ENCODE measurements around the gene MYLIP.
"Not testable (repeated sequence)": the region's sequence is repeated elsewhere in the genome, so short reads cannot be mapped to it uniquely, and the experiment has no call there.

The MYLIP gene

DNA sequence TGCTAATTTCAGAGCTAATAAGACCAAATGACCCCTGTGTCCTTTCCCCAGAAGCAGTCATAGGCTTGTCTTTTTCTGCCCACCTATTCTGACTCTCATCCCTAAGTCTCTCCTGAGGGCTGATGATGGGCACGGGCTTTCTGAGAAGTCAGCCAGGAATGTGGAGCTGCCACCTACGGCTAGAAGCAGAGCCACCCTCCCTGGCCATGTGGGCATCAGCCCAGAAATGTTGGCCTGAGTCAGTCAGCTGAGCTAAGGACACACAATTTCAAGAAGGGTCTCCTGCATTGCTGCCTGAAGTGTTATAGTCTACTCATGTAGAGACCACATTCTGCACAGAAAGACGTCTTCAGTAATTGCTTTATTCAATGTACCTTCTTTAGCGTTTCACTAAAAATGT lies 17.1 kb downstream of the MYLIP start:
- DNase-seq = no peak

DNA sequence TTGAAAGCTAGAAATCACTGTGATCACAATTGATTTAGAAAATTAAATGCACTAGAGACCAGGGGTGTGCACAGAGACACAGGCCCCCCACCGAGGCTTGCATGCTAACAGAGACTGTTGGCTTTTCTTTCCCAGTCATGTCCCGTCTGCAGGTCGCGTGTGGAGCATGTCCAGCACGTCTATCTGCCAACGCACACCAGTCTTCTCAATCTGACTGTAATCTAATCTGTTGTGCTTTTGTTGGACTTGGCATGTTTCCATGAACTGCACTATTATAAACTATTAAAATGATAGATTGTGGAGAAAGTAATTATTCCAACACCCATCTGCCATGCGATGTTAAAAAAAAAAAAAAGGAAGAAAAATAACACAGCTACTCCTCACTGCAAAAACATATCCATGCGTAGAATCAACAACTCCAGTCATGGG lies 17.7 kb downstream of the MYLIP start:
- DNase-seq = no peak

DNA sequence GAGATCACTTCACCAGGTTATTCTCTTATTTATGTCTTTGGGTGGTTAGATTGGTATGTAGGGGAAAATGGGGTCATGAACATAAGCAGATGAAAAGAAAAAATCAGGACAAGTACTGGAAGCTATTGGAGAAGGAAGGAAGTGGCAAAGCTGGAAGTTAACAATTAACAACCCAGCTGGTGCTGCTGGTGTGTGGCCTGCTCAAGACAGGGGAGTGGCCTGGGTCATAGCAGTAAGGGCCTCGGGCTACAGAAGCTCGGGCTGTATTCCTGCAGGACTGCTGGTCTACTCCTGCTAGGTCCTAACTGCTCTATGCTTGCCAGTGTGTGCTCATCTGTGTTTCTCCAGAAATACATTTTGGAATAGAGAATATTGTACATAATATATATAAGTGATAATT lies 19.6 kb downstream of the MYLIP start:
- no peak for DNase-seq

DNA sequence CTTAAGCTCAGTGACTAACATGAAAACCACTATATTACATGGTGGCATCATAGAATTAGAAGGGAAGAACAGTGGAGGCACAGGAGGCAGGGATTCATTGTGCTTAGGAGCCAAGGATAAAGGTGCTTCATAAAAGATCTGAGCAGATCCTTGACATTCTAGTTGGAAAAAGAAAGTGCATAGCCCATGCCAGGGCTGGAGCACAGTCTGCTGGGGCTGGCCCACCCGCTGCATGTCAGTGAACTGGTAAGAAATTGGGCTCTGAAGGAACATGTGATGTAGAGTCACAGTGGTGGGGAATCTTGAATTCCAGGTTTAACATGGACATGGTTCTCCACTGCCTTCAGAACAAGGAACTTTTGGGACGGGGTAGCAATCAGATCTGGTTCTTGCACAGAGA lies 20.4 kb downstream of the MYLIP start:
- no peak for DNase-seq

DNA sequence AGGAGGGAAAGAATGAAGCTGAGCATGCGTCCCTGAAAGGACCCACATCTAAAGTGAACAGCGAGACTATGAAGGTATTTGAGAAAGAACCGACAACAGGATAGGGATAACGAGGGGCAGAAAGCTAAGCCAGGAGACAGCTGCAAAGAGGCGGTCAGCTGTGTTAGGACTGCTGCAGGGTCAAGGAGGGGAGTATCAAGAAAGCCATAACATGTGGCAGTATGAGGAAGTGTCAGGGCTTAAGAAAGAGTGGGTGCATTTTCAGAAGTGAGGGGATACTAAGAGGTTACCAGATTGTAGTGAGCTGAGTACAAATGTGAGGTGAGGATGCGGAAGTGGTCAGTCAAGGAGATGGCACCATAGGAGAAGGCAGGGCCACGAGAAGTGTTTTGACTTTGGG lies 21.2 kb downstream of the MYLIP start:
- DNase-seq = no peak

DNA sequence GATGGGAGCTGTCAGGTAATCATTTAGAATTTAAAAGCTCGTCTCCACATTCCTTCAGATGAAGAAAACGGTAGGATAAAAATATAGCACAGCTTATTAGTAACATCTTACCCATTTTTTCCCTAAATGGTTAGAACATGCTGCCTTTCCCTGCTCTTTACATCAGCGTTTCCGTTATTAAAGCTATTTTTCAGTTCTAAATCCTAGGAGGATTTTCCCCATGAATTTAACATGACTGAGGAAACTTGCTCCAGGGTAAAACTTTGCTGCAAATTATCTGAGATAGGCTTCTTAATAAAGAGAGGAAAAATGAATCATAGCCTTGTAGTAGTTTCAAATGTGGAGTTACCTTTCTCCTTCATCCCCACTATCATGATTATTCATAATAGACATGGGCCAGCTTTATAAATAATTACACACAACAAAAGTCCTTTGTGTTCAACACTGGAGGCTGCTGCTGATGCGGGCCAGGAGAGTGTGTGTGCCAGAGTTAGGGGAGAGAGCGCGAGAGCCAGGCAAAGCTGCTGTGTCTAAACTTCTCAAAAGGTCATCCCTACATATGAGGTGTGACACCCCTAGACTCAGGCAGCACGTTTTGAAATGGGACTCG lies 24.4 kb downstream of the MYLIP start:
- no peak for DNase-seq

DNA sequence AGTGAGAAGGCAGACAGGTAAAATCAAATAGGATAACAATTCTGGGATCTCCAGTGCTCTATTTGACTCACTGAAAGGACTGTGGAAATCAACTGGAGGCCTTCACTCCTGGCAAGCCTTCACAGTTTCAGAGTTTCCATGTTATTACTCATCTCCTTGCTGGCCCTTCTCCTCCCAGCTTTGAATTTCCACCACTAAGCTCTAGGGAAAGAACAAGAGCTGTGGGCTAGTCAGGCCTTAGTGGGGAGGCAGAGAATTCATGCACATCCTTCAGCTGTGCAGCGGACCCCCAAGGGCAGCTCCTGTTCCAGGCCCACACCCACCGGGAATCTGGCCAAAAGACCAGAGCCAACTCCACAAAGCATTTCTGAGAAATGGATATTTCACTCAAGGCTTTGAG lies 26.0 kb downstream of the MYLIP start:
- no peak for DNase-seq

DNA sequence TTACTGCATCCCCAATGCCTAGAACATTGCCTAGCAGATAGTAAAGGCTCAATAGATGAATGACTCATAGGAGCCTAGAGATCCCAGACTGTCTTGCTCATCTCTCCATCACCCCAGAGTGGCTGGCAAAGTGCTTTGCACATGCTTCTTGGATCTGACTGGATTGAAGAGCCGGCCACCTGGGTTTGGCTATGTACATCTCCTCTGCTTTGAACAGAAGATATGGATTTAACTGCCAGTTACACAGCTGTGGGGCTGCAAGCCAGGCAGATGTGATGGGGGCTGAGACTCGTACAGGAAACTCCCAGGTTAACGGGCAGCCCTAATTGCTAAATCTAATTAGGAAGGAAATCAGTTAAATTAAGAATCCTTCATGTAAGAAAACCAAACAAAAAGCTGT lies 28.6 kb downstream of the MYLIP start:
- DNase-seq = no peak

DNA sequence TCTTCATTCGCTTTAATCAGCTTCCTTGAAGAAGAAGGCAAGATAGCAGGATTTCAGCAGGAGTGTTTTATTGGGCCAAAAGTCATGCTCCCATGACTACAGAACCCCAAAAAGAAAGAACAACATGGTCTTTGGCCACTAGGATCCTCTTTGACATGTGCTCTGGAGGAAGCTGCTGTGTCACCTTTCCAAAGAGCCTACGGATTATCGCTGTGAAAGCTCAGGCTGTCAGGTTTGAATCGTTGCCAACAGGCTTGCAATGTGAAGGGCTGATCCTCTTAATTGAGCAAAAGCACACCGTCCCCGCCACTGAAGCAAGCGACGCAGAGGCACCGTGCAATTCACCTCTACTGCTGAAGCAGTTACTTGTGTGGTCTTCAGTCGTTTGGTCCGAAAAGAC lies 29.0 kb downstream of the MYLIP start:
- DNase-seq = no peak

DNA sequence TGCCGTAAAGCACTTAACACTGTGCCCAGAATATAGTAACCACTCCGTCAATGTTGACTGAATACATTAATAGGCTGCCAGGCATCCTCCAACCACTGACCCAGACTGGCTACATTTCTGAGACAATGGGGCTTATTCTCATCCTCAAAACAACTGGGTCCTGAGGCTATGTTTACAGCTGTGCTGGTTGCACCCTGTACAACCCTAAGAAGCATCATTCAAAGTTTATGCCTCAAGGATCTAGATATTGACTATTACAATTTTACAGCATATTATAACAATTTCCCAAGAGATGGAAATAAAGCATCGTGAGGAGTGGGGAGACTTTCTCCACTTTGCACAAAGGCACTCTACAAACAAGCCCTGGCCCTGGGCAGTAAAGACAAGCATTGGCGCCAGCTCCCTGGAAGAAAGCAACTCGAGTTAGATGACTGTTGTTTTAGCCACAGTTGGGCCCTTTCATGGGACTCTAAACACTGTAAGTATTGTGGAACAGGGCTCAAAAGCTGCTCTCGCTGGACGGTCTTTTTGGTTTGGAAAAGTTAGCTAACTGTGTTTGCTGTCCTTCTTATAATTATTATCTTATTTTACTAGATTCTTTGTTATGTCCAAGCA lies 30.2 kb downstream of the MYLIP start:
- DNase-seq = no peak

DNA sequence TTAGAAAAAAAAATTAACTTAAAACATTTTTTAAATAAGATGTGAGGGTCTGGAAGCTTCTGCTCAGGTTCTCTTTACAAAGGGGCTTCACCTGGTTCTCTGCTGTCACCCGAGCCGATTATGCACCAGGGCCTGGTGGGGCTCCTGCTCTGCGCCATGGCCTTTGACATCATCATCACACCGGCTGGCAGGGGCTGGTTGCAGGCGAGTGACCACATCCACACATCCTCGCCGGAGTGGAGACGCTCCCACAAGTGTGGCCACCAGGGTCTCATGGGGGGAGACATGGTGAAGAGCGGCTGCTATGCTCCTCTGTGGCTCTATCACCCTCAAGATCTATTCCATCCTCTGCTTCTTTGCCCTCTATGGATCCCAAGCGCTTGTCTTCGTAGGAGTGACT lies 31.9 kb downstream of the MYLIP start:
- DNase-seq = no peak

DNA sequence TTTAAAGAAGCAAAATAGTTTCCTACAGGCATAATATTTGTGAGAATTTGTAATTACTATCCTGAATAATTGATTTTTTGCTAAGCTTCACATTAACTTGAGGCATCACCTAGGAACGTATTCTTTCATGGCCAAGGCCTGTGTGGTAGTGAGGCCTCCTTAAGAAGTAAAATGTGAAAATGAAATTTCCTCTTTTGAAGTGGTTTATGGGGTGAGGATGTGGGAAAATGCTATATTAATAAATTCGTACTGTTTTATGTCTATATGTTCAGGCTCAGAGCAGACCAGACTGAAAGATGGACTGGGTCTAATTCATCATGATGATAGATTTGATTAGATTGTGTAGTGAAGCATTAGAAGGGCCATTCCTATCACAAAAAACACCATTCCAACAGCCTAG lies 33.1 kb downstream of the MYLIP start:
- DNase-seq = peak; percentile 11

DNA sequence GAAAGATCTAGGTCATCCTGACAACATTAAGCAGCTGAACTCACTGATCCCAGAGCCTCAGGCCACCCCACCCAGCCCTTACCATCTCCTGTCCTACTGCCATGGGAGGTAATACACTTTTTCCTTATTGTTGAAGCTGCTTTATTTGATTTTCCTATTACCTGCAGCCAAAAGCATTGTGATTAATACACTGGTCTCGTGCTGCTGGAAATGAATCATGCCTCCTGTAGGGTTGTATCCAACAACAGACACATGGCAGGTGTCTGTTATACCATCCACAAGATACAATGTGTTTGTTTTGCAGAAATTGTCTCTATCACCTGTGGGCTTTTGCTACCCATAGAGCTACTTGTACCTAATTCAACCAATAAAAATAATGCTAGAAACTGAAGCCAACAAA lies 34.2 kb downstream of the MYLIP start:
- DNase-seq = no peak

DNA sequence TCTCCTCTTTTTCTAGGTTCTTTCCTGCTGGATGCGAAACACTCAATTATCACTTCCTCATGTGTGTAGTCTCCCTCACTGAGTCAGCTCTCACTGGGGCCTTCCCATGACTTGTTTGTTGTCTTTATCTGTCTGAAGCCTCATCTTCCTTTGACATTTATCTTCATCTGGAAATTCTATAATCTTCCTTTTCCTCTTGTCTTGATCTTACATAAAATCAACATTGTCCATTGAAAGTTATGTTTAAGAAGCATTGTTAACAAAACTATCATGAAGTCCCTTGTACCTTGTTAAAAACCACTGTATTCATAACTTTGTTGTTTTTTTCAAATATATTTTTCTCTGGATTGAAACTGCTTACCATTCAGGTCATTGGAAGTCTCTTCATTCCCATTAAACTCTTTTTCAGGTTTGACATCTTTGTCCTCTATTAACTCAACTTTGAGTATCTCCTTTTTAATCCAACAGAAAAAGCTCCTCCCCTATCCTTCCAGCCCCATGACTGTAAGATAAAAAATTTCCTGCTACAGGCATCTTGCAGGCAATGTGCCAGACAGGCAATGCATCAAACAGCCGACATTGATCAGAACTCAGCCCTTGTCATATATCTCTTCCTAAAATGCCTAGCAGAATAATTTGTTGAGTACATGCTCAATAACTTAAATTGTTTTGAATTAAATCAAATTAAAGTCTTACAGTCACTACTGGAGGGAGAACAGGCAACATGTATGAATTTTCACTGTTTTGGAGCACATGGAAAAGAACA lies 34.8 kb downstream of the MYLIP start:
- no peak for DNase-seq

DNA sequence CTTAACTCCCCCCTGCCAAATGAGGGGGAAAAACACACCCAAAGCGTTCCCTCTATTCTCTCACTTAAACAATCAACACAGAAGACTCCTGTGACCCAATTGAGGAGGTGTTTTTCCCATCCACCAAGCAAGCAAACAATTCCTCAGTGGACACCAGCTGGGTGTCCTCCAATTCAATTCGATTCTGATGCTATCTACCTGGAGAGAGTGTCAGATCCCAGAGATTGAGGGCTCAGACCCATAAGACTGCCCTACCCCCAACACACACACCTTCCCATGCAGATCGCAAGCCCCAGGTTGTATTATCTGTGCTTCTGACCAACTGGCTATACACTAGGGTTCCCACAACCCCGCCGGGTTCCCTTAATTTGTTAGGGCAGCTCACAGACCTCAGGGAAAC lies 36.8 kb downstream of the MYLIP start:
- DNase-seq = no peak

DNA sequence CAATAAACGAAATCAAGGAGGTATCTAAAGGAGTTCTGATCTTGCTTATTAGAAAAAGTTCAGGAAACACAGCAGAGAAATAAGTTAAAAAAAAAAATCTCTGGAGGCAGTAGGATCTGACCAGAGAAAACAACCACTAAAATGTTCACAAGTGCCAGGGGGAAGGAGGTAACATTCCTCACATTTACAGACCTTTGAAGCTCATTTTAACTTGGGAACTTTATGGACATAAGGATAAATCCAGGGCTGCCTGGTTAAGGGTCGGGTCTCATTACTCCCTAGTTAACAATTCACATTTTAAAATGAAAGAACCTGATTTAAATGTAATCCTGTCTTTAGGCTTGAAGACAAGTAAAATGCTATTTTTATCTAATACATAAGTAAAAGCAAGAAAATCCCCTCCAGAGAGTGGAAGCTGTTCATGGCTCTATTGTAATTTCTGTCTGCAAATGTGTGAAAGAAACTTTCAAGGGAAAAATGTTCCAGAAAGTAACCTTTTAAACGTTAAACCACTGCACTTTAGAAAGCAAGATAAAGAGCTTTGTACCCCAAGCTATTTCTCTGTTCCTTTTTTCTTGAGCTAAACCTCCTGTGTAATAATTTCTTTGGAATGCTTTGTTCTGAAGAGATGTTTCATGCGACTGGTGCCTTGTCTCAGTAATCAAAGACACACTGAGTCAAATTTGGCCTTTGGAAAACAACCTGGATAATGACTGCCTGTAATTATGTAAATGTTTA lies 38.2 kb downstream of the MYLIP start:
- no peak for DNase-seq

DNA sequence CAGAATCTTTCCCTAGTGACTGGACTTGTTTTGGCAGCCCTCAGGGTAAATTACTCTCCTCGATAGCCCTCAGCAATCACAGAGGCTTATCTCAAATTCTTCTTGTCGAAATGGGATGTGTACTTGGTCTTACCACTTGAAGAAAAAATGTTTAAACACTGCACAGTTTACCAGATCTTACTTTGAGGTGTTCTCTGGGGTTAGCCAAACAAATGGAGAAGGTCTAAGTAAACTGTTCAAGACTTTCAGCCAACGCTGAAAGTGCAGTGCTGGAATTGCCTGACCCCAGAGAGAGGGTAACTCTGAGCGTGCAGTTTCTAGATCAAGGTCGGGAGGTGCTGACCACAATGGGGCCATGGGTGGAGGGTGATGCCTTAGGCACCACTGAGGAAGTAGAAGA lies 39.2 kb downstream of the MYLIP start:
- peak; percentile 12 for DNase-seq

DNA sequence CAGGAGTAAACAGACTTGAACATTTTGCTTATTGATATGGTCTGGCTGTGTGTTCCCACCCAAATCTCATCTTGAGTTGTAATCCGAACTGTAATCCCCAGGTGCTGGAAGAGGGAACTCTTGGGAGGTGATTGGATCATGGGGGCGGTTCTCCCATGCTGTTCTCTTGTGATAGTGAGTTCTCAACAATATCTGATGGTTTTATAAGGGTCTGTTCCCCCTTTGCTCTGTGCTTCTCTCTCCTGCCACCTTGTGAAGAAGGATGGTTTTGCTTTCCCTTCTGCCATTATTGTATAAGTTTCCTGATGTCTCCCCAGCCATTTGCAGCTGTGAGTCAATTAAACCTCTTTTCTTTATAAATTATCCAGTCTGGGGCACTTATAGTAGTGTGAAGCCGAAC lies 40.0 kb downstream of the MYLIP start:
- DNase-seq = peak; percentile 40

DNA sequence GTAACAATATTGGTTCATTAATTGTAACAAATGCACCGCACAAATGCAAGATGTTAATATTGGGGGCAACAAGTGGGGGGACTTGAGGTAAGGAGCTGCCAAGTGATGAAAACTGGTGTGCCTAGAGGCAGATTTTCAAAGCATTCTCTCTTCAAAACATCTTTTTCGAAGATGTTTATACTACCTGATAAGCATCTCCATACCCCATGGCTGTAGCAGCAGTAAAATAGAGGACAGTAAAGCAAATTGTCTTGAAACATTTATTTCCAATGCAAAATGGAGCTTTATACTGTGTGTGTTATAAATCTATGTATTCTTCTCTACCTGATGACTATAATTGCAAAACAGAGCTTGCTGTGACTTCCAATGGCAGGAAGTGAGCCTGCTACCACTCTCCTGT lies 42.5 kb downstream of the MYLIP start:
- no peak for DNase-seq

DNA sequence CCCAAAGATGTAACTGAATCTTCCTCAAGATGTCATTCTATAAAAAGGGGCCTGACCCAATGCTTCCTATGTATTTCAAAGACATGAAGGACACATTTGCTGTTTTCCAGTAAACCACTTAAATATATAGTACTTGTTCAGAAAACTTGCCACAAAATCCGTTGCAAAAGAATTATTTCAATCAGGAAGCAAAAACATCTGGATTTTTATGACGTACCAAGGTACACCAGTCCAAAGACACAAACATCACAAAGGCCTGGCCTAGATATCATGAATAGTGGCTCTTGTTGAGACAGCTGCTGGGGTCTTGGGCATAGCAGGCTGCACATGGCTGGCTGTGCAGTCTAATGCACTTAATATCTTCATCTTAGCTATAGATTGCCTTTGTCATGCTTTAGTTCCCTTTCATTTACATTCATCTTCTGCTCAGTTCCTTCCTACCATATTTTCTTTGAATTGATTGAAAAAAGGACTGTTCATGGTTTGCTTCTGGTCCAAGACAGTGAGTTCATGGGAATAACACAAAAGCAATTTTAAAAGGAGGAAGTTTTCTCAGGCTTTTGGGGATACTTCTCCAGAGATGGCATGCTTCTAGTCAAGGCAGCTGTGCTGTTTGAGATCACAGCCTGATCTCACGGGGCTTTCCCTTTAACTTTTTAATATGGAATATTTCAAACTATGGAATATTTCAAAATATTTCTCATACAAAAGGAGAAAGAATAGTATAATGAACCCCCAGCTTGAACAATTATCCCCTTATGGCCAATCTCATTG lies 44.5 kb downstream of the MYLIP start:
- no peak for DNase-seq

DNA sequence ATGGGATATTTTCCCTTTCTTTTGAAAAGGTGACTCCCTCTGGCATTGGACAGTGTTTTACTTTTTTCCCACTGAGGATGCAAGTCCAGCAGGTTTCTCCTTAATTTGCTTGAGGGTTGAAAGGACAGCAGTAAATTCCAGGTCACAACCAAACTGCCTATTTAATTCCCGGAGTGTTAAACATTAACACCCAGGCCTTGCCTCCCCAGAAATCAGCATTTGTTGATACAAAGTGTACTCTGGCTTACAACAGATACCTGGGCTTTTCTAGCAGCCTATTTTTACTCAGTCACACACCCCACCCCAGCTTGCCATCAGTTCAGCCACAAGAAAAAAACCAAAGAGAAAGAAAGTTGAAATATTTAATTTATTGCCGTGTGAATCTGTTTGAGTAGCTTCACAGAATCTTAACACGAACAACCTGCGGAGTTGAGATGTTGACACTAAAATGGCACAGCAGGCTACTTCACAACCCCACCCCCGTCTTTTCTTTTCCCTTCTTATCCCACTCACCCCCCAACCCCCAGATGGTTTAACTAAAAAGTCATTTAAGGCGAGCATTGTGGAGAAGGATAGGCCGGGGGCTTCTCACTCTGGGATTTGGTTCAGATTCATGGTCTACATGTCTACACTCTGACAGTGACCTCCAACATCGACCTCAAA lies 45.7 kb downstream of the MYLIP start:
- no peak for DNase-seq

DNA sequence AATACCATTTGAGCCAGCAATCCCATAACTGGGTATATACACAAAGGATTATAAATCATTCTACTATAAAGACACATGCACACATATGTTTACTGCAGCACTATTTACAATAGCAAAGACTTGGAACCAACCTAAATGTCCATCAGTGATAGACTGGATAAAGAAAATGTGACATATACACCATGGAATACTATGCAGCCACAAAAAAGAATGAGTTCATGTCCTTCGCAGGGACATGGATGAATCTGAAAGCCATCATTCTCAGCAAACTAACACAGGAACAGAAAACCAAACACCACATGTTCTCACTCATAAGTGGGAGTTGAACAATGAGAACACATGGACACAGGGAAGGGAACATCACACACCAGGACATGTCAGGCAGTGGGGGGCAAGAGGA lies 47.7 kb downstream of the MYLIP start:
- not testable (repeated sequence) for DNase-seq

Measured in CD4-positive, alpha-beta T cell treated with Interleukin-4 for 4 hours (primary cell).